ENCODE data around the gene PTS.
"Not testable (repeated sequence)": the region's sequence is repeated elsewhere in the genome, so short reads cannot be mapped to it uniquely, and the experiment has no call there.

The PTS gene

GRCh38 chr11:112226062-112226830 is at the start of gene PTS:
Gene PTS, plus strand, starts transcription at chr11:112226428. Its CDS starts 16 bp downstream, at chr11:112226444.
- in situ Hi-C loops (cut with MboI; ENCODE audit: low sequenced_read_pairs) = no loop called here

- in situ Hi-C loops (cut with MboI; ENCODE audit: low sequenced_read_pairs) = no loop called here
These were observed 48.6 kb upstream of the PTS start for GRCh38 chr11:112177589-112177988.

DNA sequence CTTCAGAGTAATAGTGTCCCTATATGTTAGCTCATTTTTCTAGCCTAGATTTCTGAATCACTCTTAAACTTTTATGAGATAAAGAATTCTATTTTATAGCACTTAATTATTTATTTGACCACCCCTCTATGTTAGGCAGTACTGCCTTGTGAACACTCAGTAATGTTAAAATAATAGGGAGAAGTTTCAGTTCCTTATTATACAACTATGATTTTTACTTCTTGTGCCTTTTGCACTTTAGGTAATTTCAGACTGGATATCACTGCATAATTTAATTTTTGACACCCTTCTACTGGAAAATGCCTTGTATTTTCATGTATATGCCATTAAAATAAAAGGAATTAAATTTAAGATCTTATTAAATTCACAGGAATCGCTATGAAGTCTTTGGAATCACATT is 47.8 kb upstream of the PTS start:
- in situ Hi-C loops (cut with MboI; ENCODE audit: low sequenced_read_pairs) = no loop called here

DNA sequence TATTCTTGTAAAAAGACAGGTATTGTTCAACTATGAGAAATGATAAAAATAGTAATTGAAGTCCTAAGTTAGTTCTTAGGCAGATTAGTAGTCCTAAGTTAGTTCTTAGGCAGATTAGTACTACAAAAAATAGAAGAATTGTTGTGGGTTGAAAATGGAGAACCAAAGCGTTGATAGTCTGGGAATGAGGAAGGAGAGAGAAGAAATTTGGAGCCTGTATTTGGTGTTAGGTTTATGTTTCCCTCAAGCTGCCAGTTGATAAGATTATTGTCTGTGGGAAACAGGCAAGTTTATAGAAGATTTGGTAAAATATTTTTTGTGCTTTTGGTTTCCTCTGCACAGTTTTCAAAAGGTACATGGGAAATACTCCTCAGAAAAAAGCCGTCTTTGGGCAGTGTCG is 47.3 kb upstream of the PTS start:
- in situ Hi-C loops (cut with MboI; ENCODE audit: low sequenced_read_pairs) = no loop called here

DNA sequence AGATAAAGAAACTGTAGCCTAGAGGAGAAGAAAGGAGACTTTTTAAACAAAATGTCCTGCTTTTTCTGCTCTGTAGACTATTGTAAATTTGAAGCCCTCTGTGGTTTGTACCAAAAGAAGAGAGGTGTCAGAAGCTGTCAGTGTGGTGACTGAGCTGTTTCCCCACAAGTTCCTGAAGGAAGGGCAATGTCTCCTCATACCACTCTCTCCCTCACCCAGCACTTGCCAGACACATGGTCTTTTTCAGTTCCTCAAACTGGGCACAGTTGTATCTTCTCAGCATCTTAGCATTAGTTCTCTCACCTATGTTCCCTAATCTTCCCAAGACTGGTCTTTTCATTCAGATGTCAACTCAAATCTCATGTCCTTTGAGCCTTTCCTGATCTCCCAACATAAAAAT is 46.6 kb upstream of the PTS start:
- in situ Hi-C loops (cut with MboI; ENCODE audit: low sequenced_read_pairs) = no loop called here

DNA sequence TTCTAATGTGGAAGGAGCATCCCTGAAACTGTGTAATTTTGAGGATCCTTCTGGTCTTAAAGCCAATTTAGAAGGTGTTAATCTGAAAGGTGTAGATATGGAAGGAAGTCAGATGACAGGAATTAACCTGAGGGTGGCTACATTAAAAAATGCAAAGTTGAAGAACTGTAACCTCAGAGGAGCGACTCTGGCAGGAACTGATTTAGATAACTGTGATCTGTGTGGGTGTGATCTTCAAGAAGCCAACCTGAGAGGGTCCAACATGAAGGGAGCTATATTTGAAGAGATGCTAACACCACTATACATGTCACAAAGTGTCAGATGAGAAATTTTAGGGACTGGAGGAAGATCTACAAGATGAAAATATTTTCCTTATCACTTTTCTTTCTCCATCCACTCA is 43.4 kb upstream of the PTS start:
- in situ Hi-C loops (cut with MboI; ENCODE audit: low sequenced_read_pairs) = no loop called here

GRCh38 chr11:112185883-112186282 is 40.3 kb upstream of the PTS start:
- in situ Hi-C loops (cut with MboI; ENCODE audit: low sequenced_read_pairs) = no loop called here

- in situ Hi-C loops (cut with MboI; ENCODE audit: low sequenced_read_pairs) = no loop called here
These were observed 39.9 kb upstream of the PTS start for GRCh38 chr11:112186304-112186703.

- in situ Hi-C loops (cut with MboI; ENCODE audit: low sequenced_read_pairs) = not testable (repeated sequence)
These were observed 31.1 kb upstream of the PTS start for GRCh38 chr11:112195113-112195512.

DNA sequence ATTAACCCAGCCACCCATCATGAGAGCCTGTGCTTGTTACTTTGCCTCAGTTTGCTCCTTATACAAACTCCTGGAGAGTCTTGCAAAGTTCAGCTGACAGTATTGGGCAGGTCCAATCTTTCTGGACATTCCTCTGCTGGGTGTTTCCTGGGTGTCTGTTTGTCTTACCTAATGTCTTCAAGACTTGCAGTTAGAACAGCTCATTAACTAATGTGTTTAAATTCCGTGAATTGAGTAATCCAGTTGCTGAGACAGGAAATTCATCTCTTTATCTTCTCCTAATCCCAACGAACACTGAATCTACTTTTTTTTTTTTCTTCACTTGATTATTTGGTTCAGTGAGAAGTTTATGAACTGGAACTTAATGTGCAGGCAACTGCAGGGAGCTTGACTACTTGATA is 30.3 kb upstream of the PTS start:
- in situ Hi-C loops (cut with MboI; ENCODE audit: low sequenced_read_pairs) = no loop called here

DNA sequence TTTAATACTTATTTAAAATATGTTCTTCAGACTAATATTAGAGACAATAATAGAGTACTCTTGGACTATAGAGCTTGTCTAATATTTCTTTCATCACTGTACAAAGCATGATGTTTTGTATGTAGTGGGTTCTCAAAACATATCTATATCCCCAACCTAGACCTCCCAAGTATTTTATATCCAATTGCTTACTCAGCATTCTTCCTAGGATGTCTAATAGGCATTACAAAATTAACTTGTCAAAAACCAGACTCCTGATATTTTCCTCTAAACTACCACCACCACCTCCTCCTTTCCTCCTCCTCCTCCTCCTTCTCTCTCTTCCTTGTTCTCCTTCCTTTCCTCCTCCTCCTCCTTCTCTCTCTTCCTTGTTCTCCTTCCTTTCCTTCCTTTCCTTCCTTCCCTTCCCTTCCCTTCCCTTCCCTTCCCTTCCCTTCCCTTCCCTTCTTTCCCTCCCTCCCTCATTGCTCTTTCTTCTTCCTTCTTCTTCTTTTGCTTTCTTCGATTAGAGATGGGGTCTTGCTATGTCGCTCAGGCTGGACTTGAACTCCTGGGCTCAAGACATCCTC is 29.6 kb upstream of the PTS start:
- in situ Hi-C loops (cut with MboI; ENCODE audit: low sequenced_read_pairs) = no loop called here

GRCh38 chr11:112199101-112199500 is 27.1 kb upstream of the PTS start:
- in situ Hi-C loops (cut with MboI; ENCODE audit: low sequenced_read_pairs) = not testable (repeated sequence)

GRCh38 chr11:112200252-112200651 is 26.0 kb upstream of the PTS start:
- in situ Hi-C loops (cut with MboI; ENCODE audit: low sequenced_read_pairs) = no loop called here

- in situ Hi-C loops (cut with MboI; ENCODE audit: low sequenced_read_pairs) = no loop called here
These were observed 20.2 kb upstream of the PTS start for GRCh38 chr11:112206071-112206470.

DNA sequence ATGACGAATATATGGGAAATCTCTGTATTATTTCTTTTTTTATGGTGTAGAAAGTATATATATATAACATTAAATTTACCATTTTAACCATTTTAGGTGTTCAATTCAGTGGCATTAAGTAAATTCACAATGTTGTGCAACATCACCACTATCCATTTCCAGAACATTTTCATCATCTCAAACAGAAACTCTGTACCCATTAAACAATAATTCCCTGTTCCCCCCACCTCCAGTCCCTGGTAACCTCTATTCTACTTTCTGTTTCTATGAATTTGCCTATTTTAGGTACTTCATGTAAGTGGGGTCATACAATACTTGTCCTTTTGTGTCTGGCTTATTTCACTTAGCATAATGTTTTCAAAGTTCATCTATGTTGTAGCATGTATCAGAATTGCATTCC is 15.3 kb upstream of the PTS start:
- in situ Hi-C loops (cut with MboI; ENCODE audit: low sequenced_read_pairs) = no loop called here

DNA sequence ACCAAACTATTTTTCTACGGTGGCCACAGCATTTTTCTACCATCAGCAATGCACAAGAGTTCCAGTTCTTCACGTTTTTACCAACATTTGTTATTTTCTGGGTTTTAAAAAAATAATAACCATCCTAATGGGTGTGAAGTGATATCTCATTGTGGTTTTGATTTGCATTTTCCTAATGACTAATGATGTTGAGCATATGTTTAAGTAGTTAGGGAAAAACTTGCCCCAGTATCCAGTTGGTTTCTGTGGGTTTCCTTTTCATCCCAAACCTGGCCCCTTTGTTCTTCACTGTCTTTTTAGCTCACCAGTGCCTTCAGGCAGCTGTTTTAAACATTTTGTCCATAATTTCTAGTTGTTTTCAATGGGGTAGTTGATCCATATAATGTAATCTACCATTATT is 14.7 kb upstream of the PTS start:
- in situ Hi-C loops (cut with MboI; ENCODE audit: low sequenced_read_pairs) = no loop called here

DNA sequence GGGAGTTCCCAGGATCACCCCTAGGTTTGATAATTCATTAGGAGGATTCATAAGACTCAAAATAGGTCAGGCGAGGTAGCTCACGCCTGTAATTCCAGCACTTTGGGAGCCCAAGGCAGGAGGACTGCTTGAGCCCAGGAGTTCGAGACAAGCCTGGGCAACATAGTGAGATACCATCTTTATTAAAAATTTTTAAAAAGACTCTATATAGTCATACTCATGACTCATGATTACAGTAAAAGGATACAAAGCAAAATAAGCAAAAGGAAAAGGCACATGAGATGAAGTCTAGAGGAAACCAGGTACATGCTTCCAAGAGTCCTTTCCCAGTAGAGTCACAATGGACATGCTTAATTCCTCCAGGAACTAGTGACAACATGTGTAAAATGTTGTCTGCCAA is 13.9 kb upstream of the PTS start:
- in situ Hi-C loops (cut with MboI; ENCODE audit: low sequenced_read_pairs) = no loop called here

- in situ Hi-C loops (cut with MboI; ENCODE audit: low sequenced_read_pairs) = no loop called here
These were observed 13.5 kb upstream of the PTS start for GRCh38 chr11:112212710-112213109.

DNA sequence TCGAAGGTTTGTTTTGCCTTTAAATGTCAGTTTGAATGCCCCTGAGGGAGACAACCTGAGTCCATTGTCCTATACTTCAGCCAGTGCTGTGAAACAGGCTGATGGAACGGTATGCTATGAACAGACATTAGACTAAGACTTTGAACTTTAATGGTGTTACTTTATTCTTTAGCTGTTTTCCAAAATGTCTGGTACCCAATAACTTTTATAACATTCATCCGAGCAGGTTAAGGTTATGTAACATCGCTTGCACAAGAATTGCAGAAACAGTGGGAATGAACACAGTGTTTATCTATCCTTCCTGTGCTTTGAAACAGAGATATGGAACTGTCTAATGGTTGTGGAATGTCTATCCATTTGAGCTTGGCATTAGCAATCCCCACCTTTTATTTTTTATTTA is 12.5 kb upstream of the PTS start:
- in situ Hi-C loops (cut with MboI; ENCODE audit: low sequenced_read_pairs) = no loop called here

- in situ Hi-C loops (cut with MboI; ENCODE audit: low sequenced_read_pairs) = no loop called here
These were observed 10.6 kb upstream of the PTS start for GRCh38 chr11:112215621-112216020.

DNA sequence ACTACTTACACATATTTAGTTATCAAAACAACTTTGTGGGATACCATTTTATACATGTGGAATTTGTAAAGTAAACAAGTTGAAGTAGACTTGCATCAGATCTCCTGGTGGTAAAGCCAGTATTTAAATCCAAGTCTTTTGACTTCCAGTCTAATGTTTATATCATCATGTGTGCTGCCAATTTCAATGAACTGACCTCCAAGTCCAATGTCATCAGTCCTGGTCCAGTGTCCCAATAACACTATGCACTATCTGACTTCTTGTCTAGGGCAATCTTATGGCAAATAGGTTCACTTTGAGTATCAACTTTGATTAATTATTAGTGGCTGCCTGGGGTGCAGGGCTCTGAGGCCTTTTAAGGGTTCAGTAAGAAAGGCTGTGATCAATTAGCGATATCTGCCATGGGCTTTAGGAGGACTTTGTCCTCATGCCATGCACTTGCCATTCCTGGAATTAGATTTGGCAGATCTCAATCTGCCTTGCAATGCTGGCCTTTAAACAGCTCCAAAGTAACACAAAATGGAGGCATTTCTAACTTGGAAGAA is 9.6 kb upstream of the PTS start:
- in situ Hi-C loops (cut with MboI; ENCODE audit: low sequenced_read_pairs) = no loop called here

GRCh38 chr11:112219476-112220232 is 6.6 kb upstream of the PTS start:
- in situ Hi-C loops (cut with MboI; ENCODE audit: low sequenced_read_pairs) = no loop called here
